ENCODE data around the gene IQSEC2.

IQSEC2 gene

GRCh38 chrX:53281321-53281822, at the start of gene IQSEC2:
TSS of gene IQSEC2 (minus strand) at chrX:53281584.
- DNase-seq: no peak

GRCh38 chrX:53330331-53330730, 48.9 kb upstream of the IQSEC2 start:
- DNase-seq: no peak

DNA sequence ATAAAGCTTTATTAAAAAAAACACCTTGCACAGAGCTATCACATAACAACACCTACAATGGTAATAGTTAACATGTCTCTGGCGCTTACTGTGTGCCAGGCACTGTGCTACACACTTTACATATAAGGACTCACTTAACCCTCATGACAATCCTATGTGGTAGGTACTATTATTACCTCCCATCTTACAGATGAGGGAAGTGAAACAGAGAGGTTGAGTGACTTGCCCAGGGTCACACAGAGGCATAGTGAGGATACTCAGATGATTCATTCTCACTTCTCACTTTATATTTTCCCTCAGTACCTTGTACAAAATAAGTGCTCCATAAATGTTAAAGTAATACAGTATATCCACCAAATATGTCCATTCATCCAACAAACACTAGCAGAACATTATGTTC, 43.4 kb upstream of the IQSEC2 start:
- DNase-seq: no peak

GRCh38 chrX:53324085-53324484, 42.7 kb upstream of the IQSEC2 start:
- no peak for DNase-seq

- no peak for DNase-seq
Measured at GRCh38 chrX:53323196-53323595, 41.8 kb upstream of the IQSEC2 start.

DNA sequence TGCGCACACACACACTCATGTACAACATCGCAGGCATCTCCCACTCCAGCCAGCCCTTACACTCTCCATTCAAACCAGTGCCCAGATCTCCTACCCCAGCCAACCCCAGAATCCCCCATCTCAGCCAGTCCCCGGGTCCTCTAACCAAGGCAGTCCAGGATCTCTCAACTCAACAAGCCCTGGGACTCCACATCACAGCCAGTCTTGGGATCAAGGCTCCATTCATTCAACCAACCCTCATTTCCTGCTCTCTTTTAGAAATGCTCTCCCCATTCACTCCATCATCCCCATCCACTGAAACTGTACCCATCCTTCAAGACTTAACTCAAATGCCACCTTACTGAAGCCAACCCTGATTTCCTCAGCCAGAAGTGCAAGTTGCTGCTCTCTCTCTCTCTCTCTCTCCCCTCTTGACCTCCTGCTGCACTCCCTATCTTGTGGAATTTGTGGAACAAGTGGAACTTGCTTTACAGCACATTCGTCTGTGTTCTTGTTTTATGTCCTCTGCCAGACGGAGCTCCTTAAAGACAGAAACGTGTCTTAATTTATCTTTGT, 40.6 kb upstream of the IQSEC2 start:
- no peak for DNase-seq

- no peak for DNase-seq
Measured at GRCh38 chrX:53321230-53321942, 40.0 kb upstream of the IQSEC2 start.

- no peak for DNase-seq
Measured at GRCh38 chrX:53320543-53321229, 39.3 kb upstream of the IQSEC2 start.

DNA sequence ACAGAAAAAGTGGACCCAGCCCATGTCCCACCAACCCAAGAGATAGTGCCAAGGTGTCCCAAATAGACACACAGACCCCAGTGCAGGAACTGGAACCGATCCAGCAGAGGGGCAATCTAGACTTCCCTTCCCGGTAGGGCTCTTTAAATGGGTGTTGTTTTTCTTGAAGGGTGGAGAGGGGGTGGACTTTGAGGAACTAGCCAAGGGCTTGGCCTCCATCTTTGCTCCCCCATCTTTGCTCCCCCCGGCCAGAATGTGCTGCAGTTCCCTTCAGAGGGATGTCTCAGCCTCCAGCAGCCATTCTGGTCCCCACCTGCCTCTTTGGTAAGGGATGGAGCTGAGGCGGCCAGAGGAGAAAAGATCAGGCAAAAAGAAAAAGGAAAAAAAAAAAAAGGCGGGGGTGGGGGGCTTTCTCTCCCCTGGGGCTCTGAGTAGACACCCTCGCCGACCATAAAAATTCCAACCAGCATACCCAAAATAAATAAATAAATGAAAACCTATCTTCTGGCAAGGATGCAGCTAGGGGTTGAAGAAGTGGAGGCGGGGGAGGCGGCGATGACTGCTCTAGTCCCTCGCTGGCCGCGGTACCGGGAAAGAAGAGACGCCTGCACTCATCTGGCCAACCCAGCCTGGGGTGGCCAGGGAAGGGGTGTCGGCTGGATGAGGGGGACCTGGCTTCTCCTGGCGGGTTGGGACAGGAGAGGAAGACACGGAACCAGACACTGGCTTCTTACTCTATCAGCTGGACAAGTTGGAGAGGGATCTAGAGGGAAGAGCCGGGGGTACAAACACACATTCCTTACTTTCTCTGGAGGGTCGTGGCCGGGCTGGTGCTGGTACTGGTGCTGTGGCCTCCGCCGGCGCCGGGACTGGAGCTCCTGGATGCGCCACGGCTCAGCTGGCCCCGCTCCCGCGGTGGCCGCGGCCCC, 38.5 kb upstream of the IQSEC2 start:
- no peak for DNase-seq

GRCh38 chrX:53318766-53319353, 37.5 kb upstream of the IQSEC2 start:
- DNase-seq: no peak

DNA sequence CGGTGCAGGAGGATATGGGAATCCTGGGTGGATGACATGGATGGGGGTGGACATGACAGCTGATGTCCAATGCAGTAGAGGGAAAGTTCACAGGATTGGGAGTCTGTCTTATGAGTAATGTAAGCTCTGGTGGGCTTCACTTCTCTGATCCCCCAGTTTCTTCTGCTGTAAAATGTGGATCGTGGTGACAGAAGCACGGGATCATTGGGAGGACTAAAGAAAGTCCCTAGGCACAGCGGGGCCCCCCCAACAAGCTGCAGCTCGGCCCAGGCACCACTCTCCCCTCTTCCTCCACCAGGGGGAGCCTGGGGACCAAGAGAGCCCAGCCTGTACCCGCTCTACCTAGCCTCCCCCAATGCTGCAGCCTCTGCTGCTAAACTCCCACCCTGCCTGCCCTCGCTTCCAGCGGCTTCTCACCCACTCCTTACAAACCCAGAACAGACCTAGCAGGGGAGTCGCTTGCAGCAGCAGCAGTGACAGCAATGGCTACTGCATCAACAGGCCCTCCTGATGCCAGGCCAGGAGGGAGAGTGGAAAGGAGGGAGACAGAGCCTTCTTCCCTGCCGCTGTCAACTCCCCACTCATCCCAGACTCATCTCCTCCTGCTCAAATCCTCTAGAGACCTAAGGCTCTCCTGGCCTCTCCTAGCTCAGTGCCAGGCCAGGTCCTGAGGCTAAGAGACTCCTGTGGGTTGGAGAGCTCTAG, 36.1 kb upstream of the IQSEC2 start:
- DNase-seq: peak; percentile 69

DNA sequence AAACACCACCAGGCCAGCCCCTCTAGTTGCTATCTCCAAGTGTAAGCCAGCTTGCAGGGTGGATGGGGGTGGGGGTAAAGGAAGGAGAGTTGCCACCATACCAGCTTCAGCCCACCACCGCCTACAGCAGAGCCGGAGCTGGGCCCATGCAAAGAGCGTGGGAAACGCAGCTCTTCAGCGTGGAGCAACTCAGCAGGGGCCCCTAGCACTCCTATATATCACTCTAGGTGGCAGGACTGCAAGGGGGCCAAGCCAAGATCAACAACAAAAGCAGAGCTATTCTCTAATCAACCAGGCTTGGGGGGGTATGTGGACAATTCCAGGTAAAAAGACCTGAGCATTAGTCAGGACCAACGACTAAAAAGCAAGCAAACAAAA, 35.5 kb upstream of the IQSEC2 start:
- no peak for DNase-seq

- no peak for DNase-seq
Measured at GRCh38 chrX:53316111-53316859, 34.9 kb upstream of the IQSEC2 start.

GRCh38 chrX:53313728-53314105, 32.3 kb upstream of the IQSEC2 start:
- no peak for DNase-seq

GRCh38 chrX:53312946-53313727, 31.8 kb upstream of the IQSEC2 start:
- peak; percentile 51 for DNase-seq

GRCh38 chrX:53309837-53310236, 28.5 kb upstream of the IQSEC2 start:
- DNase-seq: no peak

GRCh38 chrX:53308836-53309235, 27.5 kb upstream of the IQSEC2 start:
- DNase-seq: no peak

DNA sequence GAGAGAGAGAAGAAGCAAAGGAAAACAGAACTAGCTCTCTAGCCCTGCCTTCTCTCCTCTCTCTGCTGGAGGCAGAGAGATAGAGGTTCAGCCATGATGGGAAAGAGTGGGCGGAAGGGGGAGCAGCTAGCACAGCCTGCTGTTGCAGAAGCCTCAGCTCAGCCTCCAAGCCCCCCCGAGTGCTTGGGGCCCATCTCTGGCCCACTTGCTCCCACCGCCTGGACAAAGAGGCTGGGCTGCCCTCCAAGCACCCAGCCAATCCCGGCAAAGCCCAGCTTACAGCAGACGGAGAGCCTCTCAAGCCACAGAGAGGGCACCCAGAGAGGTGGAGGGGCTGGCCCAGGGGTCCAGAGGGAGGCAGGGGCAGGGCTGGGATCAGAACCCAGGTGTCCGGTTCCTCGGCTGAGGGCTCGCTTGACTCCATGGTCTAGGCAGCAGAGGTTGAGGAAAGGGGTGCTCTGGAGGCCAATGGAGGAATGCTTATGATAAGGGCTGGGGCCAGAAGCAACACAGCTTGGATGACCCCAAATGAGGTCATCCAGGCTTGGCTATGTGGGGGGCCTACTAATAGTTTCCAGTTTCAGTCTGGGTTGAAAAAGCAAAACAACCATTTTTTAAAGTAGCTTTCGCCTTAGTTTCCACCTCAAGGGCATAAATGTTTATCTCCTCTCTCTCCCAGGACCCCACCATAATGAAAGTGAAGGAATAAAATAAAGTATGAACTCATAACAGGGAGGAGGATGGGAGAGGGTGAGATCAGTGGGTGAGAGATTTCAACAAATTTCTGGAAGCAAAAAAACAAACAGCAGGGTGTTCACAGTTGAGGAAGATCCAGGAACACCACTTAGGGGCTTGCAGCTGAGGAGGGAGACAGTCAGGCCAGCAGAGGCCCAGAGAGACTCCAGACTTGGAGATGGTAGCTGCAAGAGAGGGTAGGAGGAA, 24.9 kb upstream of the IQSEC2 start:
- DNase-seq: no peak

All from CD4-positive, alpha-beta T cell treated with Interferon gamma for 1 hour (primary cell).